SU-DHL-6 (cell line): ENCODE data around the gene CACUL1.

Experiments used
- H2AFZ ChIP-seq: fragments of 200-600 bp; sonication (generic); 2 replicates; pipeline ENCODE4 v1.6.1; 2014; ENCODE audit warnings: low read depth, mild to moderate bottlenecking, moderate library complexity, mixed read lengths, antibody characterized with exemption, low read length; ENCODE audit not compliant: severe bottlenecking
- H3F3A ChIP-seq: fragments of 200-600 bp; shearing (Covaris generic); 2 replicates; pipeline ENCODE4 v1.6.0; 2016; ENCODE audit warnings: antibody characterized with exemption, mild to moderate bottlenecking; ENCODE audit not compliant: insufficient read depth
- H3K27ac ChIP-seq: fragments of 200-600 bp; sonication (generic); 2 replicates; pipeline ENCODE4 v1.5.1; 2016; ENCODE audit warnings: low read depth, mild to moderate bottlenecking, low read length, moderate library complexity, mixed read lengths
- H3K27me3 ChIP-seq: fragments of 200-600 bp; sonication (generic), shearing (Covaris generic); 2 replicates; pipeline ENCODE4 v1.6.0; 2014; ENCODE audit warnings: mild to moderate bottlenecking, low read length
- H3K36me3 ChIP-seq: fragments of 200-600 bp; sonication (generic); 2 replicates; pipeline ENCODE4 v1.6.1; 2014; ENCODE audit warnings: mild to moderate bottlenecking, low read length, mixed read lengths
- H3K4me2 ChIP-seq: fragments of 300-600, 200-600 bp; shearing (Covaris generic), sonication (generic); 2 replicates; pipeline ENCODE4 v1.6.0; 2014; ENCODE audit warnings: low read length, low read depth, mild to moderate bottlenecking; ENCODE audit not compliant: poor library complexity, severe bottlenecking
- H3K4me3 ChIP-seq: fragments of 200-600 bp; sonication (generic); 2 replicates; pipeline ENCODE4 v1.5.1; 2014; ENCODE audit warnings: antibody characterized with exemption, low read length, mild to moderate bottlenecking, mixed read lengths; ENCODE audit not compliant: insufficient read depth, poor library complexity, severe bottlenecking
- H3K79me2 ChIP-seq: fragments of 200-600 bp; sonication (generic); 2 replicates; pipeline ENCODE4 v1.6.1; 2014; ENCODE audit warnings: mild to moderate bottlenecking, low read length, moderate library complexity; ENCODE audit not compliant: insufficient read depth
- H3K9ac ChIP-seq: fragments of 200-600 bp; sonication (generic); 2 replicates; pipeline ENCODE4 v1.7.0; 2014; ENCODE audit warnings: mild to moderate bottlenecking, low read length
- H3K9me2 ChIP-seq: fragments of 200-600 bp; sonication (generic); replicated peaks from 2 replicates; pipeline ENCODE4 v1.6.1; 2014; ENCODE audit warnings: low read length; ENCODE audit not compliant: insufficient read depth
- H3K9me3 ChIP-seq: fragments of 200-600 bp; sonication (generic); 2 replicates; pipeline ENCODE4 v1.6.1; 2014; ENCODE audit warnings: low read length, mixed read lengths; ENCODE audit not compliant: insufficient read depth
- H4K20me1 ChIP-seq: fragments of 200-600 bp; sonication (generic); 2 replicates; pipeline ENCODE4 v1.6.1; 2014; ENCODE audit warnings: low read depth, mild to moderate bottlenecking, antibody characterized with exemption, low read length, moderate library complexity, mixed read lengths
- EZH2phosphoT487 ChIP-seq: fragments of 200-600 bp; sonication (generic), shearing (Covaris generic); conservative IDR thresholded peaks from 2 replicates; pipeline ENCODE4 v1.6.1; 2018; ENCODE audit warnings: mild to moderate bottlenecking, antibody characterized with exemption, low read length, moderate library complexity, mixed read lengths
- TF ChIP-seq, protein P1 (sequence below): fragments of 200-600 bp; sonication (generic); IDR thresholded peaks from one replicate; pipeline ENCODE4 v1.5.1; 2017; ENCODE audit warnings: antibody characterized with exemption, mild to moderate bottlenecking, low read length, moderate library complexity; ENCODE audit not compliant: insufficient read depth, poor library complexity, severe bottlenecking

The CACUL1 gene

DNA sequence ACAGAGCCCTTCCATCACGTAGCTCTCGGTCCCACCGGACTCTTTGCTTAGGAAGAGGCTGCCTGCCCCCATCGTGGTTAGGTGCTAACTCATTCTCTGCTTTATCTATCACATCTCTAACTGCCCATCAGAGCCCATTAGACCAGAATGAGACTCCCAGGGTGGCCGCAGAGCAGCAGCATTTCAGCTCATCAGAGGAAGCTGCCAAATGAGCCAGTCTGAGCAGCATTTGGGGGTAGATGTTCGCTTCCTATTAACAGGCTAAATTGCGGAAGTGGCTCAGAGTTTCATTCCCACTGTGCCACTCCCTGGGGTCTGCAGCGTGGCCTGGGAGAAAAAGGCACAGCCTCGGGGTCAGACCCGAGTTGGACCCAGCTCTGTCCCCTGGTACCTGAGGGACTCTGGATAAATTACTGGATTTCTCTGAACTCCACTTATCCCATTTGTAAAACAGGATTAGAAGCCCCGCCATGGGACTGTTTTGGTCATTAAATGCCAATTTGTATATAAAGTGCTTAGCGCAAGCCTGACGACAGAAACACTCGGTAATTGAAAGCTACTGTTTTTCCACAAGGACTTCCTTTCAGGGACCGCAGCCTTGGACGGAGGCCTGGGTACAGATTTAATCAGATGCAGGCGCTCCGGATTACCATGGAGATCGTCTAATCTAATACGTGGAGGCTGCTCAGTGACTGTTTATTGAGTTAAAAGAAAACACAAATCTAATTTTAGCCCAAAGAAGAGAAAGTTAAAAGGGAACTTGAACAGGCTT, 85.6 kb downstream of the CACUL1 start:
- Histone ChIP-seq H3K27me3 (no peaks in the 10 kb centered on the region), H3K79me2 (no peaks in the 10 kb centered on the region), H3K9me3 (no peaks in the 10 kb centered on the region), H3K36me3 (no peaks in the 10 kb centered on the region), H3K27ac (no peak overlapping the region), H3K4me2 (no peak overlapping the region), H3F3A (no peaks in the 10 kb centered on the region), H3K9me2 (no peaks in the 10 kb centered on the region), H3K4me3 (no peak overlapping the region), H3K9ac (no peak overlapping the region), H4K20me1 (no peaks in the 10 kb centered on the region), H2AFZ (no peak overlapping the region)
- TF ChIP-seq, protein P1, sequence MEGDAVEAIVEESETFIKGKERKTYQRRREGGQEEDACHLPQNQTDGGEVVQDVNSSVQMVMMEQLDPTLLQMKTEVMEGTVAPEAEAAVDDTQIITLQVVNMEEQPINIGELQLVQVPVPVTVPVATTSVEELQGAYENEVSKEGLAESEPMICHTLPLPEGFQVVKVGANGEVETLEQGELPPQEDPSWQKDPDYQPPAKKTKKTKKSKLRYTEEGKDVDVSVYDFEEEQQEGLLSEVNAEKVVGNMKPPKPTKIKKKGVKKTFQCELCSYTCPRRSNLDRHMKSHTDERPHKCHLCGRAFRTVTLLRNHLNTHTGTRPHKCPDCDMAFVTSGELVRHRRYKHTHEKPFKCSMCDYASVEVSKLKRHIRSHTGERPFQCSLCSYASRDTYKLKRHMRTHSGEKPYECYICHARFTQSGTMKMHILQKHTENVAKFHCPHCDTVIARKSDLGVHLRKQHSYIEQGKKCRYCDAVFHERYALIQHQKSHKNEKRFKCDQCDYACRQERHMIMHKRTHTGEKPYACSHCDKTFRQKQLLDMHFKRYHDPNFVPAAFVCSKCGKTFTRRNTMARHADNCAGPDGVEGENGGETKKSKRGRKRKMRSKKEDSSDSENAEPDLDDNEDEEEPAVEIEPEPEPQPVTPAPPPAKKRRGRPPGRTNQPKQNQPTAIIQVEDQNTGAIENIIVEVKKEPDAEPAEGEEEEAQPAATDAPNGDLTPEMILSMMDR = no peak
- no peak for TF ChIP-seq EZH2phosphoT487

DNA sequence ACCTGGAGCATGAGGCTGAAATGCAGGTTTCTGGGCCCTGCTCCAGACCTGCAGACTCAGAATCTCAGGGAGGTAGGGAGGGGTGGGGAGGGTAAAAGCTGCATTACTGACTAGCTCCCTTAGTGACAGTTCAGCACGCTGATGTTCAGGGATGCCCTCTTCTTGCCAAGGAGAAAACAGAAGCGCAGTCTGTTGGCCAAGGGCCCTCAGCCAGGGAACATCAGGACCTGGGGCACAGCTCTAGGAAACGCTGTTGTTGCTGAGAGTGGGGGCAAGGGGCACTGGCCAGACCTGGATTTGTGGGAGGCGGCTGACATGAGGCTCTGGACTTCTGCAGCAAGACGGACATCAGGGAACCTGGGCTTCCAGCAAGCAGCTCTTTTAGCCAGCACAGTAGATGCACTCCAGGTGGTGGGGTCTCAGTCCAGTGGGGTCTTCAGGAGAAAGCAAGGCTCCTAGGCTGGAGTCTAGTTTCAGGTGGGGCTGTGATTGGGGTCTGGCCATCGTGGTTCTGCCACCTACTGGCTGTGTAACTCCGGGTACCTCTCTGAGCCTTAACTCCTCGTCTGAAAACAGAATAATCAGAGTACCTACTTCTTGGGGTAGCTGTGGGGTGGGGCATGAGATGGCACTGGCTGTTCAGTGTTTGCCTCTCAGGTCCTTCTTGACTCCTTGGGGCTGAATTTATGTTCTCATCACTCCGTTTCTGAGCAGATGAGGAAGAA, 86.4 kb downstream of the CACUL1 start:
- no peaks in the 10 kb centered on the region for H3K79me2 ChIP-seq
- H3K4me2 ChIP-seq = no peak overlapping the region
- H3K4me3 ChIP-seq = no peak overlapping the region
- TF ChIP-seq, protein P1 = no peak
- no peak for TF ChIP-seq EZH2phosphoT487
- no peak overlapping the region for H3K27ac ChIP-seq
- no peaks in the 10 kb centered on the region for H3K9me2 ChIP-seq
- H3K36me3 ChIP-seq = no peaks in the 10 kb centered on the region
- H3K9ac ChIP-seq = no peak overlapping the region
- no peaks in the 10 kb centered on the region for H3K9me3 ChIP-seq
- H3K27me3 ChIP-seq = no peaks in the 10 kb centered on the region
- H4K20me1 ChIP-seq = no peaks in the 10 kb centered on the region
- H2AFZ ChIP-seq = no peak overlapping the region
- no peaks in the 10 kb centered on the region for H3F3A ChIP-seq

GRCh38 chr10:118667732-118668131, 87.0 kb downstream of the CACUL1 start:
- Histone ChIP-seq H3K9ac (no peak overlapping the region), H3K36me3 (no peaks in the 10 kb centered on the region), H3K27me3 (no peaks in the 10 kb centered on the region), H3K79me2 (no peaks in the 10 kb centered on the region), H3K4me2 (no peak overlapping the region), H4K20me1 (no peaks in the 10 kb centered on the region), H2AFZ (no peak overlapping the region), H3K4me3 (no peak overlapping the region), H3K9me3 (no peaks in the 10 kb centered on the region), H3F3A (no peaks in the 10 kb centered on the region), H3K9me2 (no peaks in the 10 kb centered on the region), H3K27ac (no peak overlapping the region)
- no peak for TF ChIP-seq EZH2phosphoT487
- TF ChIP-seq, protein P1 = no peak
